Kidney (tissue), 14 donors: Measurements from ENCODE around the gene IQSEC1. TPM values are rescaled to one million over a fixed set of nuclear protein-coding genes. Genes with fewer than 3 reads are reported as not detected.

Source experiments
- DNase-seq, 5 donors: peaks; one replicate each; pipeline ENCODE4 v3.0.0-alpha.2; 2013 to 2020
- FAIRE-seq: peaks from 2 replicates; lab custom pipeline; 2012; peaks lifted over from hg19 to GRCh38; lab: Jason Lieb, UNC
- H3K27ac ChIP-seq, 2 donors: one replicate each; pipeline ENCODE4 v1.7.0; 2013; ENCODE audit warnings: low read depth in 2 of 2, low read length in 2 of 2, inconsistent platforms in 1 of 2
- H3K27me3 ChIP-seq: one replicate; pipeline ENCODE4 v1.7.1; 2013; ENCODE audit warnings: low read length, inconsistent platforms; ENCODE audit not compliant: control insufficient read depth, insufficient read depth
- H3K36me3 ChIP-seq, 3 donors: one replicate each; pipeline versions ENCODE4 v1.7.0 to v1.7.1; 2013; ENCODE audit warnings: low read length in 3 of 3, control low read depth in 1 of 3, inconsistent platforms in 1 of 3; ENCODE audit not compliant: insufficient read depth in 3 of 3, control insufficient read depth in 2 of 3
- H3K4me1 ChIP-seq, 3 donors: one replicate each; pipeline versions ENCODE4 v1.7.0 to v1.7.1; 2013; ENCODE audit warnings: low read length in 3 of 3, inconsistent platforms in 1 of 3, low read depth in 1 of 3; ENCODE audit not compliant: control insufficient read depth in 2 of 3, insufficient read depth in 2 of 3
- H3K4me3 ChIP-seq, 3 donors: one replicate each; pipeline versions ENCODE4 v1.7.0 to v1.8.1; 2013; ENCODE audit warnings: low read length in 3 of 3, control low read depth in 1 of 3, inconsistent platforms in 1 of 3
- H3K9ac ChIP-seq, 3 donors: one replicate each; pipeline versions ENCODE4 v1.7.0 to v1.7.1; 2013; ENCODE audit warnings: low read length in 3 of 3, control low read depth in 1 of 3, inconsistent platforms in 1 of 3
- H3K9me3 ChIP-seq, 3 donors: one replicate each; pipeline versions ENCODE4 v1.7.0 to v1.7.1; 2013; ENCODE audit warnings: low read length in 3 of 3, control low read depth in 1 of 3, inconsistent platforms in 1 of 3; ENCODE audit not compliant: control insufficient read depth in 2 of 3, insufficient read depth in 1 of 3
- CTCF ChIP-seq: IDR thresholded peaks from 3 replicates; pipeline ENCODE4 v1.5.1; 2012; ENCODE audit warnings: mild to moderate bottlenecking, moderate library complexity, borderline replicate concordance; ENCODE audit not compliant: insufficient read depth; ENCODE audit errors: extremely low read depth
- intact Hi-C: fragments of 100-400 bp; cut with DNase I; formaldehyde crosslinking; loops from one replicate; pipeline ENCODE4 v1.11.1; 2022
- polyA plus RNA-seq: library from polyadenylated mRNA; stranded (reverse); fragments of 350-450 nt; fragmentation: Illumina TruSeq; extraction: RNeasy Lipid Tissue Mini Kit (QIAGEN cat#74804); gene quantifications from one replicate; pipeline ENCODE4 v1.2.3, GENCODE V29; 2014; ENCODE audit warnings: low read depth, low replicate concordance; ENCODE audit not compliant: insufficient read depth
- total RNA-seq: library from RNA; stranded (reverse); fragmentation: NEBNext Ultra II Directional; extraction: Animal tissue kit (Norgen Biotek cat#: 25700); gene quantifications from one replicate; pipeline ENCODE4 v1.2.1, GENCODE V29; 2021
- donor health status: control.
- donor health status: control.
- donor health status: control.
- donor health status: control.
- donor health status: control.
- donor health status: DM: yes; HTN: yes; CAD: no.
- donor health status: Normal renal cell carcinoma (clear cell type).

The IQSEC1 gene
- total and polyA plus RNA-seq, 2 donors from 2014 or later: 15.1 to 45.7 TPM

GRCh38 chr3:12891985-12892839 lies 181.0 kb downstream of the IQSEC1 start:
- H3K4me1 ChIP-seq: peaks cover 0 to 10% (median 6%) of the 10 kb centered on the region in 3 donors
- FAIRE-seq: no peak
- TF ChIP-seq CTCF: peak; percentile 83
- peak overlapping the region in 1 of 3 donors; percentile 44 for H3K9ac ChIP-seq
- no peak overlapping the region for H3K27ac ChIP-seq
- H3K36me3 ChIP-seq: peaks cover 0 to 1% (median 0%) of the 10 kb centered on the region in 3 donors
- intact Hi-C loops: no loop called here
- H3K4me3 ChIP-seq: peak overlapping the region in 2 of 3 donors; percentile 49 to 56
- H3K27me3 ChIP-seq: no peaks in the 10 kb centered on the region
- H3K9me3 ChIP-seq: no peaks in the 10 kb centered on the region
- peak in 4 of 5 donors; percentile 69 to 85 (median 78) for DNase-seq

GRCh38 chr3:12891391-12891984 lies 181.7 kb downstream of the IQSEC1 start:
- H3K4me3 ChIP-seq: peak overlapping the region in 2 of 3 donors; percentile 49 to 56
- no peaks in the 10 kb centered on the region for H3K36me3 ChIP-seq
- H3K27ac ChIP-seq: no peak overlapping the region
- no peak for TF ChIP-seq CTCF
- FAIRE-seq (no peak), DNase-seq (peak in 1 of 5 donors; percentile 30)
- H3K4me1 ChIP-seq: peaks cover 0 to 10% (median 6%) of the 10 kb centered on the region in 3 donors
- H3K9me3 ChIP-seq: no peaks in the 10 kb centered on the region
- peak overlapping the region in 1 of 3 donors; percentile 44 for H3K9ac ChIP-seq
- intact Hi-C loops: no loop called here
- no peaks in the 10 kb centered on the region for H3K27me3 ChIP-seq

GRCh38 chr3:12890610-12891390 lies 182.4 kb downstream of the IQSEC1 start:
- Histone ChIP-seq H3K27ac (no peak overlapping the region), H3K9me3 (no peaks in the 10 kb centered on the region), H3K4me3 (no peak overlapping the region), H3K4me1 (peaks cover 0 to 10% (median 6%) of the 10 kb centered on the region in 3 donors), H3K36me3 (no peaks in the 10 kb centered on the region), H3K9ac (no peak overlapping the region), H3K27me3 (no peaks in the 10 kb centered on the region)
- no peak for FAIRE-seq
- peak in 1 of 5 donors; percentile 37 for DNase-seq
- TF ChIP-seq CTCF: no peak
- intact Hi-C loops: no loop called here
